Calu3 (cell line): ENCODE results near the gene NCOA6. TPM values are rescaled to one million over a fixed set of nuclear protein-coding genes. Genes with fewer than 3 reads are reported as not detected.

Source experiments
- Bru-seq: library from RNA; stranded (reverse); fragments of 400-500 nt; gene quantifications from one replicate; lab custom pipeline; 2021; lab: Mats Ljungman, UMichigan
- BruChase-seq, 2 experiments: library from RNA; stranded (reverse); fragments of 400-500 nt; gene quantifications; one replicate each; lab custom pipeline; 2021; lab: Mats Ljungman, UMichigan
- BruUV-seq: library from RNA; stranded (reverse); fragments of 400-500 nt; replicated peaks from 2 replicates; lab custom pipeline; 2021; lab: Mats Ljungman, UMichigan
- CTCF ChIA-PET: fragments of 300-600 bp; sonication (Branson Sonifier 250); formaldehyde crosslinking; loops from one replicate; lab custom pipeline; 2022; ENCODE audit warnings: antibody characterized with exemption; lab: Charles Lee
- DNase-seq: peaks from one replicate; pipeline ENCODE4 v3.0.0; 2022
- H3K27ac Mint-ChIP-seq: one replicate; pipeline ENCODE4 v1.8.0; 2022; ENCODE audit warnings: mixed read lengths; ENCODE audit not compliant: unreplicated experiment
- H3K27me3 Mint-ChIP-seq: one replicate; pipeline ENCODE4 v1.8.0; 2022; ENCODE audit warnings: mixed read lengths; ENCODE audit not compliant: unreplicated experiment
- H3K36me3 Mint-ChIP-seq: one replicate; pipeline ENCODE4 v1.8.0; 2022; ENCODE audit warnings: mild to moderate bottlenecking, moderate library complexity, mixed read lengths; ENCODE audit not compliant: insufficient read depth, unreplicated experiment
- H3K4me1 Mint-ChIP-seq: one replicate; pipeline ENCODE4 v1.8.0; 2022; ENCODE audit warnings: mild to moderate bottlenecking, low read depth, mixed read lengths; ENCODE audit not compliant: unreplicated experiment
- H3K4me3 Mint-ChIP-seq: one replicate; pipeline ENCODE4 v1.8.0; 2022; ENCODE audit warnings: mild to moderate bottlenecking, low read depth, moderate library complexity, mixed read lengths; ENCODE audit not compliant: unreplicated experiment
- H3K9me3 Mint-ChIP-seq: one replicate; pipeline ENCODE4 v1.8.0; 2022; ENCODE audit warnings: low read depth, mixed read lengths; ENCODE audit not compliant: unreplicated experiment
- intact Hi-C: fragments of 100-400 bp; cut with micrococcal nuclease; formaldehyde crosslinking; loops from one replicate; pipeline ENCODE4 v1.10.0; 2022; ENCODE audit not compliant: unreplicated experiment
- long read RNA-seq: library from polyadenylated mRNA; stranded (forward); transcript quantifications from one replicate; pipeline ENCODE4 v2.0.0, GENCODE V29; 2022
- total RNA-seq: library from RNA; stranded (reverse); gene quantifications from 2 replicates; pipeline ENCODE4 v1.2.3, GENCODE V29; 2022
- TF ChIP-seq, protein P1 (sequence below): fragments of 200-600 bp; IDR thresholded peaks from one replicate; pipeline ENCODE4 v1.8.0; 2022; ENCODE audit warnings: antibody characterized with exemption; ENCODE audit not compliant: unreplicated experiment

NCOA6 gene
- total RNA-seq (42.8 and 44.7 TPM in 2 replicates), Bru-seq, nascent RNA (percentile 90 among the genes with signal in this experiment), BruChase-seq, experiment 1, labeled RNA remaining after a 6-hour chase (percentile 87 among the genes with signal in this experiment), BruChase-seq, experiment 2, labeled RNA remaining after a 2-hour chase (percentile 88 among the genes with signal in this experiment)
- long read RNA-seq, partial matches to known transcripts = 13 of 75 reads
- long read RNA-seq, other reads (novel, unspliced or antisense) = 62 of 75 reads

DNA sequence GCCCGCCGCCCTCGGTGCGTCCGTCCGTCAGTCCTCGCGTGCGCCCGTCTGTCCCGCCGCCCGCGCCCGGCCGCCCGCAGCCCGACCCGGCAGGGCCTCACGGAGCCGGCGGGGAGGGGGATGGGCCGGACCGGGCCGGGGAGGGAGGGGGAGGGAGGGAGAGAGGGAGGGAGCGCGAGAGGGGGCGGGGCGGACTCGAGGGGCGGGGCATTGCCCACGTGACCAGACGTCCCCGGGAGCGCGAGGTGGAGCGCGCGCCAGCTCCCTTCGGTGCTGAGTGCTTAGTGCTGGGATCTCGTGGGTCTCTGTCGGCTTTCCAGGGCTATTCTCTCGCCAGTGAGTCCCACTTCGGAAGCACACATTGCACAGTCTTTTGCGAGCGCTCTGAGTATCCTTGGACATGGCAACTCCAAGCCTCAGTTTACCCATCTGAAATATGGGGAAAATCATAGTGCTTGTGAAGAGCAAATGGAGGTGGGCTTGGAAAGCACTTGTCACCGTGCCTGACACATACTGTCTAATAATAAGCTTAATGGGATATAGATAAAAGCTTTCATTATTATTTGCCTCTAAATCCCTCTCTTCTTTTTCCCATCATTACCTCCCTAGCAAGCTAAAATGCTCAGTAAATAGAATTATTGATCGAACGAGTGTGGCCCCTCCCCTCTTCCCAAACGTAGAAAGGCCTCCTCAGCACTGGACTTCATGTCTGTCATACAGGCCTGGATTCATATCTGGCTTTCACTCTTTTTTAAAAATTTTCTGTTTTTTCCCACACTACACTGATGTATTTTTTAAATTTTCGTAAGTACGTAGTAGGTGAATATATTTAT is at the start of gene NCOA6:
TSS of gene NCOA6 (minus strand) at position 122 of the 833 bp plus-strand sequence. CDS start 43,296 bp downstream, outside the sequence.
- H3K36me3 Mint-ChIP-seq = peaks cover 31% of the 10 kb centered on the region
- peak within 1 kb of the TSS; percentile 93 for H3K4me3 Mint-ChIP-seq
- intact Hi-C loops = no loop called here
- TF ChIP-seq, protein P1, sequence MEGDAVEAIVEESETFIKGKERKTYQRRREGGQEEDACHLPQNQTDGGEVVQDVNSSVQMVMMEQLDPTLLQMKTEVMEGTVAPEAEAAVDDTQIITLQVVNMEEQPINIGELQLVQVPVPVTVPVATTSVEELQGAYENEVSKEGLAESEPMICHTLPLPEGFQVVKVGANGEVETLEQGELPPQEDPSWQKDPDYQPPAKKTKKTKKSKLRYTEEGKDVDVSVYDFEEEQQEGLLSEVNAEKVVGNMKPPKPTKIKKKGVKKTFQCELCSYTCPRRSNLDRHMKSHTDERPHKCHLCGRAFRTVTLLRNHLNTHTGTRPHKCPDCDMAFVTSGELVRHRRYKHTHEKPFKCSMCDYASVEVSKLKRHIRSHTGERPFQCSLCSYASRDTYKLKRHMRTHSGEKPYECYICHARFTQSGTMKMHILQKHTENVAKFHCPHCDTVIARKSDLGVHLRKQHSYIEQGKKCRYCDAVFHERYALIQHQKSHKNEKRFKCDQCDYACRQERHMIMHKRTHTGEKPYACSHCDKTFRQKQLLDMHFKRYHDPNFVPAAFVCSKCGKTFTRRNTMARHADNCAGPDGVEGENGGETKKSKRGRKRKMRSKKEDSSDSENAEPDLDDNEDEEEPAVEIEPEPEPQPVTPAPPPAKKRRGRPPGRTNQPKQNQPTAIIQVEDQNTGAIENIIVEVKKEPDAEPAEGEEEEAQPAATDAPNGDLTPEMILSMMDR = no peak
- TSS peak; percentile 89 for BruUV-seq
- peaks cover 24% of the 10 kb centered on the region for H3K27me3 Mint-ChIP-seq
- peak within 1 kb of the TSS; percentile 87 for H3K27ac Mint-ChIP-seq
- peaks cover 44% of the 10 kb centered on the region for H3K4me1 Mint-ChIP-seq
- CTCF ChIA-PET = interaction anchor here (1.1 kb wide), 1 partner anchor 24 kb away, joined by 3 read pairs; no protein-coding TSS in a partner anchor
- H3K9me3 Mint-ChIP-seq = no peaks in the 10 kb centered on the region
- peak; percentile 90 for DNase-seq

DNA sequence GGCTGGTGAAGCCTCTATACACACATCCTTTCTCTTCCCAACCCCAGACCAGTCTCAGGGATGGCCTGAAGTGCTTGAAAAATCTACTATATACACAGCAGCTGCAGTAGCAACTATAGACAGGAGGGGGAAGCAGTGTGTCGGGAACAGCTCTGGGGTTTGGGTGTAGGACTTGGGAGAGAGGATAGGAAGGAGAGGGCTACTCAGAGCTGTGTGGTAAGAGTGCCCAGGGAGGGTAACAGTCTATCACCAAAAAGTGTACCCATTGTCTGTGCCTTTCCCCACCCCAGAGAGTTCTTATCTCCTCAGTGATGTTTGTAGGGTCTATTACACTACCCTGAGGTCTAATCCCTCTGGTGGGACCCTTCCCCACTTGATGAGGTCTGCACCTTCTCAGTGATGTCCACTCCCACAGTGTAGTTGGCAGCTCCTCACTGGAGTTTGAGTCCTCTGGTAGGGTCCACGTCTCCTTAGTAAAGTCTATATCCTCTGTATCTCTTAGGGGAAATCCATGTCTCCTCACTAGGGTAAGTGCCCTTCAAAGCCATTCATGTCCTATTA is 48.7 kb upstream of the NCOA6 start:
- intact Hi-C loops = loop anchor here (1.0 to 10.0 kb wide), 3 partner anchors 82 to 221 kb away; partner anchors contain the start of gene TRPC4AP
- TF ChIP-seq, protein P1 = peak; percentile 87
- CTCF ChIA-PET = interaction anchor here (0.5 to 5.9 kb wide), 21 partner anchors 12 to 392 kb away, joined by 3 to 107 read pairs (median 5); partner anchors contain the start of genes GSS and MYH7B
- peaks cover 32% of the 10 kb centered on the region for H3K36me3 Mint-ChIP-seq
- peaks cover 47% of the 10 kb centered on the region for H3K27me3 Mint-ChIP-seq
- H3K4me1 Mint-ChIP-seq = peaks cover 54% of the 10 kb centered on the region
- H3K27ac Mint-ChIP-seq = peak overlapping the region; percentile 73
- peak; percentile 91 for DNase-seq
- BruUV-seq = no TSS peak
- peak overlapping the region; percentile 67 for H3K4me3 Mint-ChIP-seq
- H3K9me3 Mint-ChIP-seq = no peaks in the 10 kb centered on the region

DNA sequence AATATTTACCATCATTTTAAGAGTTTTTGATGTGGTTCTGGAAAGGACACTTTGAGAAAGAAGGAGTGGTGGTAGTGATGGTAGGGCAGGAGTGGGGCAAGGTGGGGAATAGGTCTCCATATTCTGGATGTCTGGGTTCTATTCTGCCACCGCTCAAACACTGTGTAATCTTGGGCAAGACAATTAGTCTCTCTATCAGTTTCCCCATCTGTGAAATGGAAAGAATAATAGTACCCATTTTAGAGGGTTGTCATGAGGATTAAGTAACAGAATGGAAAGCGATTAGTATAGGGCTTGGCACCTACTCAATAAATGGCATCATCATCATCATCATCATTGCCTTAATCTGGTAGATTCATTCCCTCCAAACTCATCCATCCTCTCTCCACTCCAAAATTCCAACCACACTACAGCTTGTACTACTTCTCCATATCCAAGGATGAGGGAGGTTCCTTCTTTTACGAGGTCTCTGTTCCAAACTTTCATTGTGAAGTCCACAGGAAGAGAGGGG is 48.2 kb upstream of the NCOA6 start:
- Mint-ChIP-seq H3K27ac (peak overlapping the region; percentile 73), H3K36me3 (peaks cover 32% of the 10 kb centered on the region), H3K4me1 (peaks cover 50% of the 10 kb centered on the region), H3K27me3 (peaks cover 51% of the 10 kb centered on the region), H3K9me3 (no peaks in the 10 kb centered on the region), H3K4me3 (peak overlapping the region; percentile 67)
- BruUV-seq = no TSS peak
- no peak for DNase-seq
- CTCF ChIA-PET = interaction anchor here (0.6 to 5.9 kb wide), 21 partner anchors 9 to 393 kb away, joined by 3 to 107 read pairs (median 5); partner anchors contain the start of genes GSS and MYH7B
- TF ChIP-seq, protein P1 = no peak
- intact Hi-C loops = loop anchor here (1.0 to 10.0 kb wide), 3 partner anchors 83 to 221 kb away; partner anchors contain the start of gene TRPC4AP
